Effector memory CD4-positive, alpha-beta T cell (primary cell): ENCODE data around the gene NINJ2.

ENCODE experiments used
- DNase-seq, 3 donors: peaks; one replicate each; pipeline ENCODE4 v3.0.0-alpha.2; 2020
- H3K27ac ChIP-seq: 2 replicates; pipeline ENCODE4 v1.7.0; 2013; ENCODE audit warnings: mild to moderate bottlenecking, low read length, moderate library complexity; ENCODE audit not compliant: insufficient read depth, poor library complexity, severe bottlenecking
- H3K27me3 ChIP-seq: replicated peaks from 2 replicates; pipeline ENCODE4 v1.7.0; 2013; ENCODE audit warnings: mild to moderate bottlenecking, low read length; ENCODE audit not compliant: insufficient read depth, control insufficient read depth, poor library complexity, severe bottlenecking
- H3K36me3 ChIP-seq: 2 replicates; pipeline ENCODE4 v1.7.0; 2013; ENCODE audit warnings: mild to moderate bottlenecking, low read length, moderate library complexity; ENCODE audit not compliant: control insufficient read depth, insufficient read depth
- H3K4me1 ChIP-seq: 2 replicates; pipeline ENCODE4 v1.7.0; 2013; ENCODE audit warnings: low read length, mild to moderate bottlenecking; ENCODE audit not compliant: control insufficient read depth, insufficient read depth, poor library complexity, severe bottlenecking
- H3K4me3 ChIP-seq: 2 replicates; pipeline ENCODE4 v1.7.0; 2013; ENCODE audit warnings: low read length, low read depth, mild to moderate bottlenecking; ENCODE audit not compliant: insufficient read depth, poor library complexity, severe bottlenecking
- H3K9me3 ChIP-seq: 2 replicates; pipeline ENCODE4 v1.7.0; 2013; ENCODE audit warnings: mild to moderate bottlenecking, low read length, moderate library complexity; ENCODE audit not compliant: control insufficient read depth

The NINJ2 gene

DNA sequence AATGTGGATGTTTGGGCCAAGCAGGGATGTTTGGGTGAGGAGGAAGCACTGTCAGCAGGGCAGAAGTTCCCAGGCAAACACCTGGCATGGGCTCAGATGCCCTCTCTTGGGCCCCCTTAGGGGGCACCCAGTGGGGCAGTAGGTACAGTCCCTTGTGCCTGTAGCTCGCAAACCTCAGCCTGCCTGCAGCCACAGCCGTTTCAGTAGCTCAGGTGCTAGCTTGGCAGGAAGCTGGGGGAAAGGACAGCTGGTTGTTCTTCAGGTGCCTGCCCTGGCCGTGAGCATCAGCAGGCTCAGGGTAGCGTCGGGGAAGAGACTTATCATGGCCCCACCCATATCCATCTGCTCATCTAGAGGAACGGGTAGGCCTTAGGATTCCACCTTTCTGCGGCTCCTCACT is 136.0 kb downstream of the NINJ2 start:
- no peak for DNase-seq
- Histone ChIP-seq H3K9me3 (no peaks in the 10 kb centered on the region), H3K27ac (no peak overlapping the region), H3K27me3 (no peaks in the 10 kb centered on the region), H3K4me3 (no peak overlapping the region), H3K36me3 (no peaks in the 10 kb centered on the region), H3K4me1 (no peaks in the 10 kb centered on the region)

DNA sequence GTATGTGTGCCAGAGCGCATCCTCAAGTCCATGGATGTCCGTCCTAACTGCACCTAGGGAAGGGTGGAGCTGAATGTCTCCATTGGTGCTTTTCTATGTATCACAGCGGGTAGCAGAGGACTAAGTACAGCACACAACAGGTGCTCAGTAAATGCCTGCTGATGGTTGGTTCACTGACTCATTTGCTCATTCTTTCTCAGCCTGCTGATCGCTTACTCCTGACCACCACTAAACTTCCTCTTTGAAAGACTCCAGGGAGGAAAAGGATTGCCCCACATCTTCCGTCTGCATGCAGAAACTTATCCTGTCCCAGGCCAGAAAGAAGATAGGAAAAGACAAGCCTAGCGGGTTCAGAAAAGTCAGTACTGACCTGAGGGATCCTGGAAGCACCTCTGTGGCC is 137.2 kb downstream of the NINJ2 start:
- Histone ChIP-seq H3K9me3 (no peaks in the 10 kb centered on the region), H3K27ac (no peak overlapping the region), H3K4me1 (no peaks in the 10 kb centered on the region), H3K27me3 (no peaks in the 10 kb centered on the region), H3K4me3 (no peak overlapping the region), H3K36me3 (no peaks in the 10 kb centered on the region)
- no peak for DNase-seq

DNA sequence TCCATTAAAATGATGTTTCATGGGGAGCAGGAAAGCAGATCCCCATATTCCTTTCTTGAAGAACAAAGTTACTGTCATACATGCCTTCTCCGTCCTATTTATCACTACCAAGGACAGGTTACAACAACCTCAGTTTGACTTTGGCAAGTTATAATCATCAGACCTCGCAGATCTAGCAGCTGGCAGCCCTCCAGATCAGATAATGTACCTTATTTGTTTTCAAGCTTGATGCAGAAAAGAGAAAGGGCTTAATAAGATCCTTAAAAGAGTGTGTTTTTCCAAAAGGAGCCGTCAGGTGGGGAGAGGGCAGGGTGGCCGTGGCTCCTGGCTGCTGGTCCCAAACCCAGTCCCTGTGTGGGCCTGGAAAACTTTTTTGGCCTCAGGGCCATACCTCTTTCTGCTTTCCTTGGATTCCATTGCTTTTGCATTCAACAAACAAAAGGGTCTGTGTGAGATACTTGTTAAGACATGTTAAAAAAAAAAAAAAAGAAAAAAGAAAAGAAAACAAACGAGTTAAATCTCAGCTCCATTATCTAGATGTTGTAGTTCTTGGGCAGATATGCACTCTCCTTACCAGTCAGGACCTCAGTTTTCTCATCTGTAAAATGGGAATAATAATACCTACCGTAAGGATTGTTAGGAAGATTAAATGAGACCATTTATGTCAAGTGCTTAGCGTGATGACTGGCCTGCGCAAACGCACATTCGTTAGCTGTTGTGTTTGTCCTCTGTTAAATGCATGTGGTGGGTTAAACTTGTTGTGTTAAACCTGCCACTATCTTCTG is 138.9 kb downstream of the NINJ2 start:
- Histone ChIP-seq H3K27ac (no peak overlapping the region), H3K9me3 (no peaks in the 10 kb centered on the region), H3K27me3 (no peaks in the 10 kb centered on the region), H3K36me3 (no peaks in the 10 kb centered on the region), H3K4me3 (no peak overlapping the region), H3K4me1 (no peaks in the 10 kb centered on the region)
- no peak for DNase-seq

DNA sequence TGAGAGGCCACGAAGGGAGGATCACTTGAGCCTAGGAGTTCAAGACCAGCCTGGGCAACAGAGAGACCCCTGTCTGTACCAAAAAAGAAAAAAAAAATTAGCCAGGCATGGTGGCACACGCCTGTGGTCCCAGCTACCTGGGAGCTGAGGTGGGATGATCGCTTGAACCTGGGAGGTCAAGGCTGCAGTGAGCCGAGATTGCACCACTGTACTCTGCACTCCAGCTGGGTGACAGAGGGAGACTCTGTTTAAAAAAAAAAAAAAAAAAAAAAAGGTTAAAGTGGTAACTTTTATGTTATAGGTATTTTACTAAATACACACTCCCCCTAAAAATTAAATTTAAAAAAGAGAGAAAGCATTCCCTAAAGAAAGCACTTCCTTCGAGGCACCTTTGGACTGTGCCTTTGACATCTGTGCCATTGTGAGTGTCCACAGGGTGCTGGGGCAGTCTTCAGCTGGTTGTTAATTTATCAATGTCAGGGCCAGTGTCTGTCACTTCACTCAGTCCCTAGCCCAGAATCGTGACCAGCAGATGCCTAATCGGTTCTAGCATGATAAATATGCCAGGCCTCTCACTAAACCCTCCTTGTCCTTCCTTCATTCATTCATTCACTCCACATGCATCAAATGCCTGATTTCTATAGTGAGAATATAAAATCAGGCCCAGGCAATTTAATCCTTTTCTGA is 140.4 kb downstream of the NINJ2 start:
- DNase-seq = no peak
- H3K27me3 ChIP-seq = no peaks in the 10 kb centered on the region

DNA sequence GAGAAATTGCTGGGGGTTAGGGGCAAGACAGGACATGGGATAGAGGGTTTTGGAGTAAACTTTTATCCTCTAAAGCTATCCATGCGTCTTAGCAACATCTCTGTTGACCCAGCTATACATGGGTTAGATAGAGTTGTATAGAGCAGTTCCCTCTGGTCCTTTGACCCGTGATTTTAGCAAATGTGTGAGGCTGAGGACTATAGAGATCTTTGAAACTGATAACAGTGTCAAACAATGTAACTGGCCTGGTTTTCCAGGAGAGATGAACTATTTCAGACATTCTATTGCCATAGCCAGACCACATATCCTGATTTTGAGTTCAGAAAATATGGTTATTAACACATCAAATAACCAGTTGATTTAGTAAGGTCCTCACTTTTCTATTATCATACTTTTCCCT is 143.1 kb downstream of the NINJ2 start:
- Histone ChIP-seq H3K27me3 (no peaks in the 10 kb centered on the region), H3K36me3 (no peaks in the 10 kb centered on the region), H3K4me1 (no peaks in the 10 kb centered on the region), H3K4me3 (no peak overlapping the region), H3K27ac (no peak overlapping the region), H3K9me3 (no peaks in the 10 kb centered on the region)
- DNase-seq = no peak

More for the DNA sequence above, 140.4 kb downstream of the NINJ2 start:
- Histone ChIP-seq H3K4me1 (no peaks in the 10 kb centered on the region), H3K9me3 (no peaks in the 10 kb centered on the region), H3K27ac (no peak overlapping the region), H3K36me3 (no peaks in the 10 kb centered on the region), H3K4me3 (no peak overlapping the region)

DNA sequence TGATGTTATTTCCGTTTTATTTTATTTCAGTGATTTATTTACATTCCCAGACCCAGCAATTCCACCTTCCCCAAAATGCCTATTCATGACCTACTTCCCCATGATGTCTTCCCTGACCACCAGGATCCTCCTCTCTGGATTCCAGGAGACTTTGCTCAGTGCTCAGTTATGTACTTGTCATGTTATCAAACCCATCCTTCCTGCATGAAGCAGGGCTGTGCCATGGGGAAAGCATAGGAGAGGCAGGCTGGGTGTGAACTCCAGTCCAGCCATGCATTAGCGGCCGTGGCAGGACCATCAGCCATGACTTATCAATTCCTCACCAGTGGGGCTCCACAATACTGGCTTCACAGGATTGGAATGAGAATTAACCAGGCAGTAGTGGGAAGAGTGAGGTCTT is 145.7 kb downstream of the NINJ2 start:
- H3K4me1 ChIP-seq = no peaks in the 10 kb centered on the region
- H3K27ac ChIP-seq = no peak overlapping the region
- DNase-seq = no peak
- H3K27me3 ChIP-seq = no peaks in the 10 kb centered on the region
- no peaks in the 10 kb centered on the region for H3K36me3 ChIP-seq
- H3K4me3 ChIP-seq = no peak overlapping the region
- no peaks in the 10 kb centered on the region for H3K9me3 ChIP-seq
